Epidermal melanocyte (primary cell): ENCODE measurements around the gene SKIDA1.
"Not testable (repeated sequence)": the region's sequence is repeated elsewhere in the genome, so short reads cannot be mapped to it uniquely, and the experiment has no call there.

Experiments
- DNase-seq: peaks from one replicate; pipeline ENCODE4 v3.0.0; 2011; ENCODE audit warnings: low spot score; ENCODE audit not compliant: insufficient read length

The SKIDA1 gene

DNA sequence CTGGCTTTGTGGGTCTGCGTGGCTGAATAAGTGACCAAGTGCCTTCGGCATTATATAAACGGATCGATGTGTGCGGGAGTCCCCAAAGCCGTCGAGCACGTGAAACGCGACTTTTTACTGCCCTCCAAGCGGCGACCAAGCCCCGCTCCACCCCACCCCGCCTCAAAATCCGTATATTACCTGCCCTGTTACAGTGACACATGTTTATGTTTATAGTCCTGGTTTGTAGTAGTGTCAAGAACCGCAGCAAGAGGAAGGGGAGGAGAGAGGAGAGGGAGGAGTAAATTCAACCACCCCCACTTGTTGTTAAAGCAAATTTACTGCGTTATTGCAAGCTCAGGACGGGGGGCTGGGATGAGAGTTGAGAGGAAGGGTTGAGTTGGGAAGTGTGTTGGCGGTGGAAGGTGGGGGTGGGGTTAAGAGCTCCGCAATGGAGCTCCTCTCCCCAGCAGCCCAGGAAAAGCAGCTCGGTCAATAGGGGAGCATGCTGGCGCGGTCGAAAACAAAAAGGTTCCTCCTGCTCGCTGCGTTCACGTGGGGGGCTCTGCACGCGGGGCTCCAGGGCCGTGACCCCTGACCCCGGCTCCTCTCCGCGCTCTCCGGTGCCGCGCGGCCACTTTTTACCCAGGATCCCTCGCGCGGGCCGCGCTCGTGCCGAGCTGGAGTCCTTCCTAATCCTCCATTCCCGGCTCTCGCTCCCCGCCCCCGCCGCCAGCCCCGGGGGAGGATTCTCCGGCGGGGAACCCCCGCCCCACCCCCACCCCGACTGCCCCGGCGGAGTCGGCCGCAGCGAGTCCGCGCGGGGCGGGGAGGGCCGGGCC lies at the start of gene SKIDA1:
Gene SKIDA1 (minus strand): TSS at position 316 of the 821 bp plus-strand sequence. CDS start 7,860 bp downstream, outside the sequence.
- DNase-seq: no peak

DNA sequence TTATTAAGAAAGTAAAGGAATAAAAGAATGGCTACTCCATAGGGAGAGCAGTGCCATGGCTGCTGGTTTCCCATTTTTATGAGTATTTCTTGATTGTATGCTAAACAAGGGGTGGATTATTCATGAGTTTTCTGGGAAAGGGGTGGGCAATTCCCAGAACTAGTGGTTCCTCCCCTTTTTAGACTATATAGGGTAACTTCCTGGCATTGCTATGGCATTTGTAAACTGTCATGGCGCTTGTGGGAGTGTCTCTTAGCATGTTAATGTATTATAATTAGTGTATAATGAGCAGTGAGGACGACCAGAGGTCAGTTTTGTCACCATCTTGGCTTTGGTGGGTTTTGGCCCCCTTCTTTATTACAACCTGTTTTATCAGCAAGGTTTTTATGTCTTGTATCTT lies 49.0 kb upstream of the SKIDA1 start:
- DNase-seq: not testable (repeated sequence)

- no peak for DNase-seq
Observed at GRCh38 chr10:21572578-21572977, 47.1 kb upstream of the SKIDA1 start.

- DNase-seq: no peak
Observed at GRCh38 chr10:21570761-21571521, 45.5 kb upstream of the SKIDA1 start.

GRCh38 chr10:21558984-21559383 lies 33.5 kb upstream of the SKIDA1 start:
- DNase-seq: not testable (repeated sequence)

DNA sequence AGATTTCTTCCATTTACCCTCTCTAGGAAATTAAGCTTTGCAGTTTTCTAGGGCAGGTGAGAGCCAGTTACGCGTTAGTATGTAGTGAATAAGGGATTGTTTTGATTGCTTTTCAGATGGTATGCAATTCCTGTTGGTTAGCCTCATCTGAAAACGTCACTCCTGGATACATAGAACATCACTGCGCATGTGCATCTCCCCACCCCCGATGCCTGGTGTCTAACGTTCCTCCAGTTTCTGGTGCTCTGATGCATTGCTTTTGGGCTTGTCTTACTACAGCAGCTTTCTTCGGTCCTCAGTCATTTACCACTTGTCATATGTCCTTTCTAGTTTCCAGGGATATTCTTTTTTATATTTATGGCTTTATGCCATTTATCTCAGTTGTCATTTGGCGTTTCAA lies 31.0 kb upstream of the SKIDA1 start:
- DNase-seq: no peak

DNA sequence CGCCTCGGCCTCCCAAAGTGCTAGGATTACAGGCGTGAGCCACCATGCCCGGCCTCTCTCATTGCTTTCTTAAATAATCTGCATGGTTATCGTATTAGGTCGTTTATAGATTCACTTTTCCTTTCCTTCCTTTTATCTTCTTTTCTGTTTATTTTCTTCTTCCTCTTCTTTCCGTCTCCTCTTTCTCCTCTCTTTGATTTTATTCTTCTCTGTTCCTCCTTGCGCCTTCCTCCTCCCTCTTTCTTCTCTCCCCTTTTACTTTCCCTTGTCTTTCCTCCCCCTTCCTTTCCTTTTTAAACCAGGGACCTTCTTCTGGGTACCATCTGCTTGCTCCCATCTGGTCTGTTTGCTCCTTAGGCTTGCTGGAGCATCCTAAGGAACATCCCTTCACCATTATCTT lies 27.2 kb upstream of the SKIDA1 start:
- DNase-seq: no peak

DNA sequence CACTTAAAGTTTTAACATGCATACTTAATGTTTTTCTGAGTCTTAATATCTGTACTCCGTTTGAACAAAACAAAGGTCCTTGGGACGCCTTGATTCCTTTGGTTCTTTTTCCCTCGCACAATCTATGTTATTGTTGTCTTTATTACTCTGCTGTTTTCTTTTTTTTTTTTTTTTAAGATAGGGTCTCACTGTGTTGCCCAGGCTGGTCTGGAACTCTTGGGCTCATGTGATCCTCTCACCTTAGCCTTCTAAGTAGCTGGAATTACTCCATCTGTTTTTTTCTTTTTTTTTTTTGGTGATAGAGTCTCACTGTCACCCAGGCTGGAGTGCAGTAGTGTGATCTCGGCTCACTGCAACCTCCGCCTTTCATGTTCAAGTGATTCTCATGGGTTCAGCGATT lies 21.8 kb upstream of the SKIDA1 start:
- no peak for DNase-seq

GRCh38 chr10:21540701-21541100 lies 15.2 kb upstream of the SKIDA1 start:
- DNase-seq: not testable (repeated sequence)

GRCh38 chr10:21536874-21537273 lies 11.4 kb upstream of the SKIDA1 start:
- no peak for DNase-seq

DNA sequence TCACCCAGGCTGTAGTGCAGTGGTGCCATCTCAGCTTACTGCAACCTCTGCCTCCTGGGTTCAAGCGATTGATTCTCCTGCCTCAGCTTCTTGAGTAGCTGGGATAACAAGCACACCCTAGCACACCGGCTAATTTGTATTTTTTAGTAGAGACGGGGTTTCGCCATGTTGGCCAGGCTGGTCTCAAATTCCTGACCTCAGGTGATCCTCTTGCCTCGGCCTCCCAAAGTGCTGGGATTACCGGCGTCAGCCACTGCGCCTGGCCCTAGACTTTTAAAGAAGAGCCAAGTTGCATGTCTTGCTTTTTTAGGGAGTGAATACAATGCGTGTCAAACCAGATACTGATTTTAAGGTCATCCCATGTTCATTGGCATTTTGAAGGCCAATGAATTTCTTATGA lies 10.5 kb upstream of the SKIDA1 start:
- not testable (repeated sequence) for DNase-seq

- DNase-seq: no peak
Observed at GRCh38 chr10:21535494-21535965, 10.0 kb upstream of the SKIDA1 start.

GRCh38 chr10:21534604-21535493 lies 9.4 kb upstream of the SKIDA1 start:
- DNase-seq: no peak

DNA sequence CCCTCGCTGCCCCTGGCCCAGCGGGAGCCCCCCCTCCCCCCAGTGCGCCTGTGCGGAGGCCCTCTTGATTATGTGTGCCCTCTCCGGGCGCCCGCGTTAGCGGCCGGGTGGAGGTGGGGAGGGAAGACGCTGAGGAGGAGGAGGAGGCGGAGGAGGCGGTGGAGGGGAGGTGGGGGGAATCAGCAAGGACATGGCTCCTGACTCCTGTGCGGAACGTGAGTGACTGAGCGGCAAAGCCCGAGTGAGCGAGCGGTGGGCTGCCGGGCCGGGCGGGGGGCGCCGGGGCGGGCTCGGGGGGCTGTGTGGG lies 8.8 kb upstream of the SKIDA1 start:
- no peak for DNase-seq

GRCh38 chr10:21533467-21534279 lies 8.2 kb upstream of the SKIDA1 start, which contains the start of gene MLLT10:
Gene MLLT10 (plus strand): TSS chr10:21534232. CDS start chr10:21534645, 413 bp downstream.
- DNase-seq: peak; percentile 85

DNA sequence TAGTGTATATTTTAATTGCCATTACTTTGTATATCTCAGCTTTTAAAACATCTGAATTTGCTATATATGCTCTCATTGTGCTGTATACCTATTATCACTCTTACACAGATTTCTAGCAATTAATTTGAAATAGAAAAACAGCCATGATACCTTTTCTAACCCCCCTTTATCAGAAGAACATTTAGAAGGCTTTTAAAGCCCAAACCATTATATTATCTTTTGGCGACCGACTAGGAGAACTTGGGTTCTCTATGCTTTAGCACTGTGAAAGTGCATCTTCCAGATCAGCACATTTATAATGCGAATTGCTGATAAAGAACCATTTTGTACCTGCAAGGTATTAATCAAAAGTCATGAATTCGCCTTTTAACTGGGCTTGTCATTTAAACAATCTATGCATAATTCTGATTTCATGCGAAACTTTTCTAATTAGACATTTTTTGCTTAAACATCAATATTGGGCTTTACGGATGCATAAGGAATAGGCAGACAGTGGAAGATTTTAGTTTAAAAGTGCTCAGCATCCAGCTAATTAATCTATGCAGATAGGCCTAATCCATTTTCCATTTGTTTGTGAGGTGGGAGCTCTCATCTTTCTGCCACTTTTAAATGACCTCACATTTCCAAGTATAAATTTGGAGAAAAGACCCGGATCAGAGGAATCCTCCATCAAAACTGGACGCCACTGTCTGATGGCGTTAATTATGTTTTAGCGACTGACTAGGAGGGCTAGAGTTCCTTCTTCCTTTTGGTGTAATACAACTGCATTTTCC lies 7.4 kb upstream of the SKIDA1 start:
- no peak for DNase-seq

- no peak for DNase-seq
Observed at GRCh38 chr10:21531164-21531563, 5.7 kb upstream of the SKIDA1 start.

GRCh38 chr10:21530641-21531040 lies 5.2 kb upstream of the SKIDA1 start:
- DNase-seq: no peak

GRCh38 chr10:21530168-21530567 lies 4.7 kb upstream of the SKIDA1 start:
- no peak for DNase-seq
